HCT116 (cell line): ENCODE data around the gene FBXO15. TPM values are rescaled to one million over a fixed set of nuclear protein-coding genes. Genes with fewer than 3 reads are reported as not detected.

Source experiments
- ATAC-seq: fragments of 200-7000 bp; cut with Tn5 transposase; 2 replicates; pipeline ENCODE4 v1.9.1; 2020; ENCODE audit warnings: mild to moderate bottlenecking, moderate library complexity
- BruUV-seq: library from RNA; stranded (reverse); fragments of 400-500 nt; replicated peaks from 2 replicates; lab custom pipeline; 2021; lab: Mats Ljungman, UMichigan
- CTCF ChIA-PET: fragments of 300-600 bp; sonication (Branson Sonifier 250); formaldehyde crosslinking; loops from one replicate; lab custom pipeline; 2021; ENCODE audit warnings: antibody characterized with exemption; lab: Charles Lee
- POLR2A ChIA-PET: fragments of 300-600, 350-600 bp; sonication (Branson Sonifier 250); formaldehyde crosslinking; loops from one replicate; lab custom pipeline; 2021; ENCODE audit warnings: antibody characterized with exemption; lab: Charles Lee
- RAD21 ChIA-PET, 2 experiments: fragments of 300-600 bp; sonication (Branson Sonifier 250); formaldehyde crosslinking; loops; one replicate each; lab custom pipeline; 2023; ENCODE audit warnings: low total read pairs in 2 of 2; ENCODE audit not compliant: uncharacterized antibody in 2 of 2, unreplicated experiment in 2 of 2, low non-redundant PET in 1 of 2; lab: Charles Lee
- DNase-seq: peaks from one replicate; pipeline ENCODE4 v3.0.0-alpha.2; 2010; ENCODE audit warnings: low read depth, low spot score
- H2AFZ ChIP-seq: fragments of 200-600 bp; shearing (Covaris generic), sonication (generic); 2 replicates; pipeline ENCODE4 v1.6.1; 2017; ENCODE audit warnings: low read depth, mixed run types, mixed read lengths, antibody characterized with exemption, low read length; ENCODE audit not compliant: poor library complexity, severe bottlenecking
- H3K27ac ChIP-seq: 2 replicates; pipeline ENCODE4 v1.5.1; 2012; ENCODE audit warnings: low read depth, low read length
- H3K27me3 ChIP-seq: fragments of 200-600 bp; sonication (generic); 2 replicates; pipeline ENCODE4 v1.6.1; 2016; ENCODE audit warnings: mixed run types, low read length, mixed read lengths; ENCODE audit not compliant: insufficient read depth
- H3K36me3 ChIP-seq, 2 experiments: fragments of 200-500 bp in 1 of 2; fragments of 200-600 bp in 1 of 2; sonication (Bioruptor generic) in 1 of 2; sonication (generic) in 1 of 2; 2 replicates each; pipeline versions ENCODE4 v1.5.1 to v1.6.1; 2014 to 2016; ENCODE audit warnings: low read length in 2 of 2, inconsistent platforms in 1 of 2, mixed read lengths in 1 of 2, mixed run types in 1 of 2; ENCODE audit not compliant: insufficient read depth in 2 of 2, control insufficient read depth in 1 of 2
- H3K4me1 ChIP-seq, 2 experiments: fragments of 200-600 bp in 1 of 2; sonication (generic) in 1 of 2; 2 replicates each; pipeline versions ENCODE4 v1.5.1 to v1.6.1; 2012 to 2017; ENCODE audit warnings: low read length in 2 of 2, inconsistent platforms in 1 of 2, mild to moderate bottlenecking in 1 of 2, mixed read lengths in 1 of 2, mixed run types in 1 of 2, moderate library complexity in 1 of 2; ENCODE audit not compliant: insufficient read depth in 2 of 2, control insufficient read depth in 1 of 2
- H3K4me2 ChIP-seq: fragments of 200-600 bp; sonication (generic); 2 replicates; pipeline ENCODE4 v1.6.1; 2017; ENCODE audit warnings: mixed run types, low read length, mixed read lengths
- H3K4me3 ChIP-seq, 2 experiments: fragments of 200-600 bp in 1 of 2; sonication (generic) in 1 of 2; replicated peaks in 1 of 2; 2 replicates each; pipeline ENCODE4 v1.5.1; 2011 to 2016; ENCODE audit warnings: low read length in 2 of 2, control low read depth in 1 of 2, low read depth in 1 of 2, mild to moderate bottlenecking in 1 of 2, mixed read lengths in 1 of 2, mixed run types in 1 of 2
- H3K79me2 ChIP-seq: fragments of 200-600 bp; sonication (generic); 2 replicates; pipeline ENCODE4 v1.6.1; 2017; ENCODE audit warnings: mild to moderate bottlenecking, mixed run types, low read length, moderate library complexity, mixed read lengths; ENCODE audit not compliant: insufficient read depth
- H3K9ac ChIP-seq: fragments of 200-600 bp; sonication (generic); 2 replicates; pipeline ENCODE4 v1.6.1; 2016; ENCODE audit warnings: low read length, mixed read lengths
- H3K9me2 ChIP-seq: fragments of 200-600 bp; sonication (generic), shearing (Covaris generic); 2 replicates; pipeline ENCODE4 v1.6.1; 2017; ENCODE audit warnings: mixed run types, mild to moderate bottlenecking, moderate library complexity; ENCODE audit not compliant: insufficient read depth
- H3K9me3 ChIP-seq, 2 experiments: fragments of 200-500 bp in 1 of 2; fragments of 200-600 bp in 1 of 2; sonication (Bioruptor generic) in 1 of 2; sonication (generic) in 1 of 2; 2 replicates each; pipeline ENCODE4 v1.6.1; 2014 to 2017; ENCODE audit warnings: low read length in 2 of 2, mixed read lengths in 2 of 2, inconsistent platforms in 1 of 2, low read depth in 1 of 2, mild to moderate bottlenecking in 1 of 2, mixed run types in 1 of 2, moderate library complexity in 1 of 2; ENCODE audit not compliant: control insufficient read depth in 1 of 2, insufficient read depth in 1 of 2
- H4K20me1 ChIP-seq: fragments of 200-600 bp; sonication (generic), shearing (Covaris generic); 2 replicates; pipeline ENCODE4 v1.6.1; 2017; ENCODE audit warnings: mixed run types, mild to moderate bottlenecking, moderate library complexity; ENCODE audit not compliant: insufficient read depth
- ELF1 ChIP-seq: IDR thresholded peaks from 2 replicates; pipeline ENCODE4 v1.6.1; 2012; ENCODE audit warnings: low read depth, borderline replicate concordance
- POLR2A ChIP-seq: IDR thresholded peaks from 2 replicates; pipeline ENCODE4 v1.7.0; 2011; ENCODE audit warnings: borderline replicate concordance; ENCODE audit not compliant: insufficient read depth, insufficient read length; ENCODE audit errors: extremely low read depth
- SP1 ChIP-seq: IDR thresholded peaks from 2 replicates; pipeline ENCODE4 v1.6.1; 2012; ENCODE audit warnings: low read depth
- intact Hi-C: fragments of 100-400 bp; cut with micrococcal nuclease; formaldehyde crosslinking; loops from 2 replicates; pipeline ENCODE4 v1.10.0; 2022
- total RNA-seq: library from RNA; stranded (reverse); gene quantifications from one replicate; pipeline ENCODE4 v1.2.1, GENCODE V29; 2021; ENCODE audit not compliant: unreplicated experiment

Gene FBXO15
- total RNA-seq, 1 experiment from 2014 or later, result 1.1 TPM

DNA sequence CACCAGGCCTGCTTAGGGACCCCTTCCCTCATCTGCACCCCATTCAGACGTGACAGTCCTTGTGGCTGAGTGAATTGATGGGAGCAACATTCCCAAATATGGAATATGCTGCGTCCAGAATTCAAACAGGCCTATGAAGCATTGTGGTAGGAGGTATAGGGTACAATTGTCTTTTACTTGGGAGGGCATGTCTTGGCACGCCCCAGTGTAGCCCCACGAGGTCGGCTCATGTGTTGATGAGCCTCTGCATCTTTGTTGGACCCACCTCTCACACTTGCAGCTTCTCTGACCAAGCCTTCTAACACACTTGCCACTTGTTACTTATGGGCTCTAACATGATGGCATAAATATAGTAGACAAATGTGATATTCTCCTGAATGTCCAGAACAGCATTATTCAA lies 2.2 kb upstream of the FBXO15 start:
- Histone ChIP-seq H3K9ac (peak overlapping the region; percentile 85; the same call in 1 of the 2 replicates), H3K4me2 (peak overlapping the region; percentile 89), H2AFZ (no peak overlapping the region), H3K4me3 (peak overlapping the region; percentile 85 to 96), H3K4me1 (peaks cover 6 to 23% of the 10 kb centered on the region in 2 experiments; a peak in 3 of 4 replicates), H3K79me2 (peaks cover 65% of the 10 kb centered on the region), H3K27me3 (no peaks in the 10 kb centered on the region), H3K27ac (no peak overlapping the region), H3K36me3 (peaks cover 0 to 6% of the 10 kb centered on the region in 2 experiments; a peak in 2 of 4 replicates), H3K9me3 (no peaks in the 10 kb centered on the region), H4K20me1 (peaks cover 5% of the 10 kb centered on the region; the same call in 1 of the 2 replicates), H3K9me2 (no peaks in the 10 kb centered on the region)
- ChIA-PET CTCF (no interaction called here), RAD21 (no interaction called here), POLR2A (no interaction called here)
- ATAC-seq (no peak), DNase-seq (no peak)
- intact Hi-C loops, result loop anchor here (2.0 kb wide), 1 partner anchor 141 kb away; the partner anchor contains the start of gene CYB5A
- no TSS peak for BruUV-seq
- TF ChIP-seq SP1, result no peak

DNA sequence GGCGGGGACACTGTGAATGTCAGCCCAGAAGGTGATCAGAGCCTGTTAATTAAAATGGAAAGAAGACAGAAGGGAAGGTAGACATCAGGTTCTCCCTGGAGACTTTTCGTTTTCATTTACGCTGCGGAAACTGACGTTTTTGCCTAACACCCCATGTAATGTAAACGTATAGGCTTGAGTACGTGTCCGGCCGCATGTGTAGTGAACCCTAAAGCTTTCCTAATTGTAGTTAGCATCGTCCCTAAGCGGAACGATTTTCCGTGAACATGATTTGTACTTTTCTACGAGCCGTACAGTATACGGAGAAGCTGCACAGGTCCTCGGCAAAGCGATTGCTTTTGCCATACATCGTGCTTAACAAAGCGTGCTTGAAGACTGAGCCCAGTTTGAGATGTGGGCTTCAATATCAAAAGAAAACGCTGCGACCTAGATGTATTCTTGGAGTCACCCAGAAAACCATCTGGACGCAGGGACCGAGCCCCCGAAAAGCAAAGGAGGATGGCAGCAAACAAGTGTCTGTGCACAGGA lies 973 bp upstream of the FBXO15 start:
- ChIA-PET CTCF (no interaction called here), RAD21 (no interaction called here), POLR2A (no interaction called here)
- Histone ChIP-seq H2AFZ (no peak overlapping the region), H3K9ac (peak overlapping the region; percentile 85), H3K27me3 (peaks cover 3% of the 10 kb centered on the region; the same call in 1 of the 2 replicates), H3K9me3 (no peaks in the 10 kb centered on the region), H3K27ac (peak overlapping the region; percentile 86; the same call in 1 of the 2 replicates), H4K20me1 (peaks cover 5% of the 10 kb centered on the region; the same call in 1 of the 2 replicates), H3K9me2 (no peaks in the 10 kb centered on the region), H3K4me1 (peaks cover 6 to 23% of the 10 kb centered on the region in 2 experiments; a peak in 3 of 4 replicates), H3K36me3 (peaks cover 0 to 2% of the 10 kb centered on the region in 2 experiments; a peak in 2 of 4 replicates), H3K4me2 (peak overlapping the region; percentile 89), H3K4me3 (peak overlapping the region; percentile 85 to 96), H3K79me2 (peaks cover 53% of the 10 kb centered on the region)
- TSS peak; percentile 78 for BruUV-seq
- DNase-seq, result no peak
- ATAC-seq, result no peak
- intact Hi-C loops, result loop anchor here (1.0 to 2.0 kb wide), 2 partner anchors 142 to 348 kb away; partner anchors contain the start of genes CNDP2 and CYB5A
- no peak for TF ChIP-seq POLR2A
- peak; percentile 10; the same call in 1 of the 2 replicates for TF ChIP-seq ELF1
